GM12878 (cell line): ENCODE data around the gene FARS2. TPM values are rescaled to one million over a fixed set of nuclear protein-coding genes. Genes with fewer than 3 reads are reported as not detected.

ENCODE experiments used
- ATAC-seq: fragments of 200-7000 bp; cut with Tn5 transposase; 3 replicates; pipeline ENCODE4 v1.9.1; 2020; ENCODE audit warnings: mild to moderate bottlenecking, moderate library complexity
- BruUV-seq: library from RNA; stranded (reverse); fragments of 400-500 nt; replicated peaks from 2 replicates; lab custom pipeline; 2021; lab: Mats Ljungman, UMichigan
- CTCF ChIA-PET: fragments of 300-600 bp; sonication (Branson Sonifier 250); formaldehyde crosslinking; extraction: SDS; loops from one replicate; lab custom pipeline; 2021; ENCODE audit warnings: inconsistent platforms; lab: Yijun Ruan, JAX
- POLR2A ChIA-PET: fragments of 350-600 bp; formaldehyde crosslinking; extraction: SDS; loops from one replicate; lab custom pipeline; 2021; ENCODE audit warnings: inconsistent platforms; lab: Charles Lee
- RAD21 ChIA-PET: fragments of 300-600 bp; sonication (Branson Sonifier 250); formaldehyde crosslinking; loops from one replicate; lab custom pipeline; 2023; ENCODE audit warnings: antibody characterized with exemption; ENCODE audit not compliant: unreplicated experiment; lab: Charles Lee
- SMC1A ChIA-PET: fragments of 300-600 bp; sonication (Branson Sonifier 250); formaldehyde crosslinking; loops from one replicate; lab custom pipeline; 2023; ENCODE audit not compliant: unreplicated experiment, uncharacterized antibody; lab: Charles Lee
- DNase-seq: peaks from one replicate; pipeline ENCODE4 v3.0.0-alpha.2; 2011; ENCODE audit warnings: low read depth, low spot score
- FAIRE-seq: peaks from 3 replicates; lab custom pipeline; 2011; peaks lifted over from hg19 to GRCh38; lab: Jason Lieb, UNC
- H2AFZ ChIP-seq: 2 replicates; pipeline ENCODE4 v1.6.0; 2011; ENCODE audit warnings: low read depth, low read length, control low read depth; ENCODE audit not compliant: control insufficient read depth
- H3K27ac ChIP-seq: 2 replicates; pipeline ENCODE4 v1.5.1; 2011; ENCODE audit warnings: control low read depth; ENCODE audit not compliant: control insufficient read depth, insufficient read depth
- H3K27me3 ChIP-seq, 2 experiments: replicated peaks in 1 of 2; 2 replicates each; pipeline versions ENCODE4 v1.6.0 to v1.6.1; 2011; ENCODE audit warnings: low read length in 1 of 2; ENCODE audit not compliant: control insufficient read depth in 2 of 2, insufficient read depth in 2 of 2
- H3K36me3 ChIP-seq, 2 experiments: 2 replicates each; pipeline ENCODE4 v1.5.1; 2011; ENCODE audit warnings: low read length in 1 of 2; ENCODE audit not compliant: control insufficient read depth in 2 of 2, insufficient read depth in 2 of 2
- H3K4me1 ChIP-seq: 2 replicates; pipeline ENCODE4 v1.6.1; 2011; ENCODE audit warnings: mild to moderate bottlenecking, low read length, moderate library complexity, mixed read lengths; ENCODE audit not compliant: control insufficient read depth, insufficient read depth
- H3K4me2 ChIP-seq: 2 replicates; pipeline ENCODE4 v1.6.0; 2011; ENCODE audit warnings: control low read depth; ENCODE audit not compliant: control insufficient read depth, insufficient read depth
- H3K4me3 ChIP-seq: fragments of 200-600 bp; sonication (generic); 2 replicates; pipeline ENCODE4 v1.5.1; 2016
- H3K79me2 ChIP-seq: 2 replicates; pipeline ENCODE4 v1.6.0; 2011; ENCODE audit warnings: low read length; ENCODE audit not compliant: control insufficient read depth, insufficient read depth
- H3K9ac ChIP-seq: 2 replicates; pipeline ENCODE4 v1.8.0; 2011; ENCODE audit warnings: low read length, control low read depth, mixed read lengths; ENCODE audit not compliant: control insufficient read depth, insufficient read depth
- H3K9me3 ChIP-seq: replicated peaks from 3 replicates; pipeline ENCODE4 v1.5.1; 2011; ENCODE audit warnings: mild to moderate bottlenecking, low read length; ENCODE audit not compliant: control insufficient read depth, insufficient read depth
- H4K20me1 ChIP-seq: 2 replicates; pipeline ENCODE4 v1.6.0; 2011; ENCODE audit not compliant: control insufficient read depth, insufficient read depth
- ATF7 ChIP-seq: fragments of 450-650 bp; IDR thresholded peaks from 2 replicates; pipeline ENCODE4 v1.6.1; 2016; ENCODE audit warnings: low read depth, mild to moderate bottlenecking
- BCLAF1 ChIP-seq: fragments of 450-650 bp; IDR thresholded peaks from 2 replicates; pipeline ENCODE4 v1.6.1; 2017; ENCODE audit warnings: antibody characterized with exemption, mild to moderate bottlenecking, moderate library complexity
- BMI1 ChIP-seq: fragments of 450-650 bp; IDR thresholded peaks from 2 replicates; pipeline ENCODE4 v1.6.1; 2016; ENCODE audit warnings: mild to moderate bottlenecking, moderate library complexity, borderline replicate concordance
- BRCA1 ChIP-seq: IDR thresholded peaks from 2 replicates; pipeline ENCODE4 v1.6.1; 2011; ENCODE audit warnings: low read depth, low read length, improper control_type of control experiment
- CEBPB ChIP-seq, 2 experiments: fragments of 150-350 bp in 1 of 2; IDR thresholded peaks; 2 replicates each; pipeline ENCODE4 v1.6.1; 2012 to 2014; ENCODE audit warnings: low read depth in 2 of 2, low read length in 2 of 2, borderline replicate concordance in 1 of 2, inconsistent platforms in 1 of 2
- CTCF ChIP-seq, 3 experiments: IDR thresholded peaks in 2 of 3; conservative IDR thresholded peaks in 1 of 3; 2 replicates each; pipeline ENCODE4 v1.5.1; 2011; ENCODE audit warnings: low read depth in 3 of 3, low read length in 3 of 3, mild to moderate bottlenecking in 3 of 3, control low read depth in 2 of 3, moderate library complexity in 2 of 3, inconsistent platforms in 1 of 3, mixed read lengths in 1 of 3; ENCODE audit not compliant: control insufficient read depth in 2 of 3, insufficient read depth in 1 of 3; ENCODE audit errors: extremely low read depth in 1 of 3
- ELK1 ChIP-seq: IDR thresholded peaks from 2 replicates; pipeline ENCODE4 v1.6.1; 2012; ENCODE audit warnings: low read depth, low read length, improper control_type of control experiment
- EZH2 ChIP-seq: IDR thresholded peaks from 2 replicates; pipeline ENCODE4 v1.6.1; 2012; ENCODE audit warnings: low read depth, mild to moderate bottlenecking, control low read depth, inconsistent platforms, low read length, borderline replicate concordance; ENCODE audit not compliant: control insufficient read depth
- MXI1 ChIP-seq: fragments of 150-350 bp; IDR thresholded peaks from 2 replicates; pipeline ENCODE4 v1.6.1; 2011; ENCODE audit warnings: low read depth, mild to moderate bottlenecking, inconsistent platforms, low read length, improper control_type of control experiment
- NFYA ChIP-seq: IDR thresholded peaks from 2 replicates; pipeline ENCODE4 v1.6.1; 2011; ENCODE audit warnings: low read depth, mild to moderate bottlenecking, low read length, improper control_type of control experiment, borderline replicate concordance
- TCF3 ChIP-seq: IDR thresholded peaks from 2 replicates; pipeline ENCODE4 v1.6.1; 2012; ENCODE audit warnings: low read depth, mild to moderate bottlenecking, low read length, borderline replicate concordance; ENCODE audit not compliant: insufficient read depth
- ZBTB11 ChIP-seq: fragments of 450-650 bp; formaldehyde crosslinking; IDR thresholded peaks from 2 replicates; pipeline ENCODE4 v1.5.0; 2022; ENCODE audit warnings: mild to moderate bottlenecking, missing genetic modification characterization
- ZNF622 ChIP-seq: fragments of 450-650 bp; IDR thresholded peaks from 2 replicates; pipeline ENCODE4 v1.6.1; 2017; ENCODE audit warnings: mild to moderate bottlenecking, inconsistent platforms
- WGBS: methylation state at CpG from one replicate; pipeline ENCODE4 v1.1.6; 2016; ENCODE audit warnings: low lambda C conversion rate; ENCODE audit not compliant: insufficient replicate concordance, insufficient coverage; ENCODE audit errors: missing lambda C conversion rate; 5-methylcytosine and 5-hydroxymethylcytosine counted together
- in situ Hi-C: fragments of 300-500 bp; cut with MboI; formaldehyde crosslinking; loops from 9 replicates; pipeline ENCODE4 v1.14.3; 2018; ENCODE audit warnings: mixed read lengths
- intact Hi-C: fragments of 100-400 bp; cut with micrococcal nuclease; formaldehyde crosslinking; loops from one replicate; pipeline ENCODE4 v1.14.2; 2022; ENCODE audit not compliant: unreplicated experiment
- polyA plus RNA-seq, 11 experiments: library from polyadenylated mRNA; depleted of rRNA in 4 of 11; unstranded in 6 of 11; stranded (reverse) in 5 of 11; fragments of >200 nt; fragmentation: Nextera tagmentation in 4 of 11; fragmentation: Illumina TruSeq in 1 of 11; extraction: Ambion mirVana in 4 of 11; extraction: Trizol in 1 of 11; gene quantifications; 1 replicate in 1 of 11; 2 replicates in 10 of 11; pipeline versions ENCODE4 v1.2.1 to v1.2.3, GENCODE V29; 2011 to 2016; ENCODE audit warnings: inconsistent platforms in 2 of 11, missing spikeins in 2 of 11, low read depth in 1 of 11
- total RNA-seq, 4 experiments: library from RNA; depleted of rRNA in 3 of 4; stranded (reverse); fragments of >200 nt in 3 of 4; fragmentation: Illumina TruSeq in 1 of 4; extraction: Trizol in 1 of 4; gene quantifications; 2 replicates each; pipeline versions ENCODE4 v1.2.1 to v1.2.3, GENCODE V29; 2013 to 2021

The FARS2 gene
- total and polyA plus RNA-seq, 10 of the 15 experiments (the other 5 are each of a cell fraction or from before 2014, with no cell fraction given): 16.8 to 46.7 (median 25.6) TPM

- intact Hi-C loops (no loop called here), in situ Hi-C loops (no loop called here)
- DNase-seq (no peak), ATAC-seq (no peak), FAIRE-seq (no peak)
- SMC1A ChIA-PET: no interaction called here
- no peaks in the 10 kb centered on the region for H3K36me3 ChIP-seq
- no TSS peak for BruUV-seq
- no peak overlapping the region for H3K4me3 ChIP-seq
- RAD21 ChIA-PET: no interaction called here
- TF ChIP-seq BCLAF1: no peak
- TF ChIP-seq BRCA1: no peak
- no peak for TF ChIP-seq MXI1
- TF ChIP-seq ELK1: no peak
- TF ChIP-seq NFYA: no peak
- no peak for TF ChIP-seq ZNF622
- TF ChIP-seq BMI1: no peak
- TF ChIP-seq EZH2: no peak
- no peak for TF ChIP-seq ZBTB11
- TF ChIP-seq CTCF (IDR thresholded peaks at IDR 0.05 in 2 of 3, conservative IDR thresholded peaks at IDR 0.05 in 1 of 3; ENCODE audit: control insufficient read depth in 2 of 3, extremely low read depth in 1 of 3, insufficient read depth in 1 of 3, low read depth in 3 of 3, low read length in 3 of 3): no peak
- TF ChIP-seq ATF7: no peak
- no peak for TF ChIP-seq TCF3
- TF ChIP-seq CEBPB (IDR thresholded peaks at IDR 0.05; ENCODE audit: borderline replicate concordance in 1 of 2, low read depth in 2 of 2, low read length in 2 of 2): no peak
- POLR2A ChIA-PET: no interaction called here
- no peak overlapping the region for H3K9ac ChIP-seq
- CTCF ChIA-PET: no interaction called here
- no peaks in the 10 kb centered on the region for H4K20me1 ChIP-seq
- no peaks in the 10 kb centered on the region for H3K27me3 ChIP-seq
- no peak overlapping the region for H3K4me2 ChIP-seq
- 74% methylated on average over 2 of the region's 2 CpGs for WGBS
- no peak overlapping the region for H2AFZ ChIP-seq
- H3K79me2 ChIP-seq: no peaks in the 10 kb centered on the region
- no peaks in the 10 kb centered on the region for H3K9me3 ChIP-seq
- H3K4me1 ChIP-seq: peaks cover 28% of the 10 kb centered on the region
- H3K27ac ChIP-seq: no peak overlapping the region
Observed at GRCh38 chr6:5512422-5512821, 251.1 kb downstream of the FARS2 start.
